Tibial artery (tissue), 4 donors: Measurements from ENCODE around the gene SMARCAL1.
A peak's percentile ranks its signal among the peaks of the same experiment; 100 is the strongest.

Experiments
- DNase-seq, 2 donors: peaks; one replicate each; pipeline ENCODE4 v3.0.0-alpha.2; 2019
- H3K27ac ChIP-seq, 2 donors: fragments of 200-600 bp; sonication (generic) in 1 of 2; 1 replicate in 1 of 2; 2 replicates in 1 of 2; pipeline ENCODE4 v1.5.1; 2018 to 2019; ENCODE audit warnings: mild to moderate bottlenecking in 1 of 2
- H3K27me3 ChIP-seq, 2 donors: fragments of 200-600 bp; sonication (generic) in 1 of 2; one replicate each; pipeline versions ENCODE4 v1.5.1 to v1.6.0; 2016 to 2019
- H3K36me3 ChIP-seq, 3 donors: fragments of 200-600 bp; sonication (generic) in 2 of 3; one replicate each; pipeline ENCODE4 v1.5.1; 2016 to 2019; ENCODE audit warnings: mild to moderate bottlenecking in 2 of 3
- H3K4me1 ChIP-seq, 4 donors: fragments of 200-600 bp; sonication (generic) in 2 of 4; 1 replicate in 3 of 4; 2 replicates in 1 of 4; pipeline ENCODE4 v1.5.1; 2016 to 2019
- H3K4me3 ChIP-seq, 2 donors: fragments of 200-600 bp; sonication (generic) in 1 of 2; 1 replicate in 1 of 2; 2 replicates in 1 of 2; pipeline ENCODE4 v1.5.1; 2018 to 2019; ENCODE audit warnings: mild to moderate bottlenecking in 2 of 2
- H3K9me3 ChIP-seq, 3 donors: fragments of 200-600 bp; sonication (generic) in 1 of 3; one replicate each; pipeline ENCODE4 v1.5.1; 2016 to 2019
- intact Hi-C: fragments of 100-400 bp; cut with DNase I; formaldehyde crosslinking; loops from one replicate; pipeline ENCODE4 v1.15.0; 2023; ENCODE audit warnings: low total_unique reads
- TF ChIP-seq, protein P1 (sequence below), 2 experiments: fragments of 200-600 bp in 1 of 2; fragments of 450-650 bp in 1 of 2; IDR thresholded peaks; one replicate each; pipeline ENCODE4 v1.5.1; 2017 to 2019; ENCODE audit warnings: antibody characterized with exemption in 2 of 2, mild to moderate bottlenecking in 1 of 2, moderate library complexity in 1 of 2

The SMARCAL1 gene

DNA sequence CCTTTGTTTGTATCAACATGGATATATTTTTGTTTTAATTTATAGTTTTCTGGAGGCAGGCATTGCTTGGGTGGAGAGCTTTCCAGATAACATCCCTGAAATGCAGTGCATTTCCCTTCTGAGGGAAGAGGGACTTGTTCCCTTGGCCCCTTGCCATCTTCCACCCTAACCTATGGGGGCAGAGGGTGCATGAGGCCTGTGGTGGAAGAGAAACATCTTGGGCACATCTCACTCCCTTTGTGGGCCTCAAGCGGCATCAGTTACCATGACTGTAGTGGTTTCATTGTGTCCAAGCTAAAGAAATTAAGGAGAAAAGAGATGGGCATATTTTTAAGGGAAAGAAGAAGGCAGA, 81.0 kb downstream of the SMARCAL1 start:
- H3K36me3 ChIP-seq, result no peaks in the 10 kb centered on the region

DNA sequence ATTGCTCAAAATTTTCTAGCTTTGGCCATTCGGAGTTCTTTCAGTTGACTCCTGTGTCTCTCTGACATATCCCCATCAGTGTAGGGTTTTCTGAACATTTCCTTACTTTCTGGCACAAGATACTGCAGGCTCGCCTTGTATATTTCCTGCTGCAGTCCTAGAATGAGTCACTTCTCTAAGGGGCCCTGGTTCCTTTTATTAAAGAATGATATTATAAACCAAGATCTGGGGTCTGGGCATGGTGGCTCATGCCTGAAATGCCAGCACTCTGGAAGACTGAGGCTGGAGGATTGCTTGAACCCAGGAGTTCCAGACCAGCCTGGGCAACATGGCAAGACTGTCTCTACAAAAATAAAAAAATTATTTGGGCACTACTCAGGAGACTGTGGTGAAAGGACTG, 83.4 kb downstream of the SMARCAL1 start:
- Histone ChIP-seq H3K36me3 (peaks cover 9 to 10% (median 10%) of the 10 kb centered on the region in 3 donors), H3K27me3 (no peaks in the 10 kb centered on the region), H3K4me3 (no peak overlapping the region), H3K9me3 (no peaks in the 10 kb centered on the region), H3K4me1 (peaks cover 0 to 26% (median 22%) of the 10 kb centered on the region in 4 donors), H3K27ac (no peak overlapping the region)
- intact Hi-C loops, result no loop called here
- TF ChIP-seq, protein P1, sequence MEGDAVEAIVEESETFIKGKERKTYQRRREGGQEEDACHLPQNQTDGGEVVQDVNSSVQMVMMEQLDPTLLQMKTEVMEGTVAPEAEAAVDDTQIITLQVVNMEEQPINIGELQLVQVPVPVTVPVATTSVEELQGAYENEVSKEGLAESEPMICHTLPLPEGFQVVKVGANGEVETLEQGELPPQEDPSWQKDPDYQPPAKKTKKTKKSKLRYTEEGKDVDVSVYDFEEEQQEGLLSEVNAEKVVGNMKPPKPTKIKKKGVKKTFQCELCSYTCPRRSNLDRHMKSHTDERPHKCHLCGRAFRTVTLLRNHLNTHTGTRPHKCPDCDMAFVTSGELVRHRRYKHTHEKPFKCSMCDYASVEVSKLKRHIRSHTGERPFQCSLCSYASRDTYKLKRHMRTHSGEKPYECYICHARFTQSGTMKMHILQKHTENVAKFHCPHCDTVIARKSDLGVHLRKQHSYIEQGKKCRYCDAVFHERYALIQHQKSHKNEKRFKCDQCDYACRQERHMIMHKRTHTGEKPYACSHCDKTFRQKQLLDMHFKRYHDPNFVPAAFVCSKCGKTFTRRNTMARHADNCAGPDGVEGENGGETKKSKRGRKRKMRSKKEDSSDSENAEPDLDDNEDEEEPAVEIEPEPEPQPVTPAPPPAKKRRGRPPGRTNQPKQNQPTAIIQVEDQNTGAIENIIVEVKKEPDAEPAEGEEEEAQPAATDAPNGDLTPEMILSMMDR (IDR thresholded peaks at IDR 0.05), result no peak
- DNase-seq, result no peak

More for the DNA sequence above, 81.0 kb downstream of the SMARCAL1 start:
- no peak overlapping the region for H3K4me3 ChIP-seq
- H3K9me3 ChIP-seq, result no peaks in the 10 kb centered on the region
- H3K27me3 ChIP-seq, result no peaks in the 10 kb centered on the region
- intact Hi-C loops, result no loop called here
- TF ChIP-seq, protein P1 (IDR thresholded peaks at IDR 0.05), result no peak
- peaks cover 0 to 12% (median 8%) of the 10 kb centered on the region in 4 donors for H3K4me1 ChIP-seq
- DNase-seq, result no peak
- H3K27ac ChIP-seq, result no peak overlapping the region

DNA sequence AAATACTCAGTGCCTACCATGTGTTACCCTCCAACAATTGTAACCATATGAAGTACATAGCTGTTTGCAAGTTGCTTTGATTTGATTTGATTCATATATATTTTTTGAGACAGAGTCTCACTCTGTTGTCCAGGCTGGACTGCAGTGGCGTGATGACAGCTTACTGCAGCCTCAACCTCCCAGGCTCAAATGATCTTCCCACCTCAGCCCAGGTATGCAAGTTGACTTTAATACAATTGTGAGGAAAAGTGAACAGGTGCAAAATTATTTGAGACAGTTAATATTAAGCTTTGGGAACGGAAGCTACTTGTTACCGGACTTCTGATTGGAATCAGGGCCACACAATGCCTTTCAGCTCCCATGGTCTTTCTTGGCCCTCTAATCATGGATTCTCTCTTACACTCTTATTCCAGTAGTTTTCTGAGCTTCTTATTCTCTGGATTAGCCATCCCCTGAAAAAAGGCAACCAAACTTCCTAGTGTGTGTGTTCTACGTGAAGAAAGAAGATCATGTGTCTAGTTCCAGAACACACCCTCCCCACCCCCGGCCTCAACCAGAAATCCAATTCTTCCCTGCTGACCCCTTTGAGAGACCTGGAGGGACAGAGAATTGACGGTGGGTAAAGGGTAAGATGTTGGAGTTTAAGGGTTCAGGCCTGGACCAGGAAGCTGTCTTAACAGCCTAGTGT, 85.2 kb downstream of the SMARCAL1 start:
- peak overlapping the region; percentile 77 to 80 for H3K27ac ChIP-seq
- H3K36me3 ChIP-seq, result peaks cover 27 to 29% (median 28%) of the 10 kb centered on the region in 3 donors
- no peak for DNase-seq
- H3K9me3 ChIP-seq, result no peaks in the 10 kb centered on the region
- H3K4me1 ChIP-seq, result peaks cover 0 to 31% (median 26%) of the 10 kb centered on the region in 4 donors
- H3K27me3 ChIP-seq, result no peaks in the 10 kb centered on the region
- H3K4me3 ChIP-seq, result peak overlapping the region; percentile 60 to 71
- TF ChIP-seq, protein P1 (IDR thresholded peaks at IDR 0.05), result no peak
- intact Hi-C loops, result no loop called here

DNA sequence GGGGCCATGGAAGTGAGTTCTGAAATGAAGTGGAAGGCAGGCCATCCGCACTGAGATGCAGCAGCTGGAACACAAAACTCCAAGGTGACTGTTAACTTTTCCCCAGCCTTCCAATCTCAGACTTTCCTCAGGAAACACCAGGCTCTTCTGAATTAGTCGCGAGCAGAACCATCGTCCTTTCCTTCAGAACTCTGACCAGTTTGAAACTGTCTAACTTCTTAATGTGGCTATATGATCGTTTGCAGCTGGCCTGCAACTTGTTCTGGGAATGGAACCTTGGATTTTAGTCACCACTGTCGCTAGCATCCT, 85.7 kb downstream of the SMARCAL1 start:
- intact Hi-C loops, result no loop called here
- peaks cover 0 to 31% (median 26%) of the 10 kb centered on the region in 4 donors for H3K4me1 ChIP-seq
- H3K4me3 ChIP-seq, result peak overlapping the region; percentile 60 to 71
- H3K9me3 ChIP-seq, result no peaks in the 10 kb centered on the region
- no peaks in the 10 kb centered on the region for H3K27me3 ChIP-seq
- no peak for DNase-seq
- H3K36me3 ChIP-seq, result peaks cover 32 to 34% (median 33%) of the 10 kb centered on the region in 3 donors
- H3K27ac ChIP-seq, result peak overlapping the region; percentile 77 to 80
- TF ChIP-seq, protein P1 (IDR thresholded peaks at IDR 0.05), result no peak

DNA sequence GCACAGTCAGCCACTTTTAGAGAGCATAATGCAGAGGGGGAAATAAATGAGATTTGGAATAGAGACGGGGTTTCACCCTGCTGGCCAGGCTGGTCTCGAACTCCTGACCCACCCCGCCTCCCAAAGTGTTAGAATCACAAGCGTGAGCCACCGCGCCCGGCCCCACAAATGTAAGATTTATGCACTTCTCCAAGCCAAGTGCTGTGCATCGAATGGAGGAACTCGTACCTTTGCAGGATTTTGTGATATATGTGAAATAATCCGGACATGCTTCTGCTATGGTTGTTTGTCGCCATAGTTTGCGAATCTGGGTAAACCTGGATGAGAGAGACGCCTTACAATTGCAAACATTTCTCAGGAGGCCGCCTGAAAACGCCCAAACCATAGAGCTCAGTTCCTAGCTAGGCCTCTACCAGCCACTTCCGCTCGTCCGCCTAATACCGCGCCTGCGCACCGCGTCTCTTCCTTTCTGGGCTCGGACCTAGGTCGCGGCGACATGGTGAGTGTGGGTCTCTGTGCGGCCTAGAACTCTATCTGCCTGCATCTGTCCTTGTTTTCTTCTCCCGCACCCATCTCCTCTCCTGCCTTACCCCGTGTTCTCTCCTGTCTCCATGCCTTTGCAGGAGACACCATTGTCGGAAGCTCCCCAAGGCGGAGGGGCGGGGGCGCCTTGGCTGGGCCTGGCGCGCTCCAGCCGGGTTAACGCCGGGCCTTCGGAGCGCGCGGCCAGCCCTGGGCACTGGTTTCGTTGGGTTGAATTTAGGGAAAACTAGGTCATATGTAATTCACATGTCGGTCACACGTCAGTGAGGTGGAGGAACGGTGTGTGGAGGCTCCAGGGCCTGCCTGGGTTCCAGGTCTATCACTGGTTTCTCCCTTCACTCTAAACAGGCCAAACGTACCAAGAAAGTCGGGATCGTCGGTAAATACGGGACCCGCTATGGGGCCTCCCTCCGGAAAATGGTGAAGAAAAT, 86.4 kb downstream of the SMARCAL1 start, which contains the start of gene RPL37A:
TSS of gene RPL37A (plus strand) at position 466 of the 974 bp plus-strand sequence. CDS start at position 497, 31 bp downstream.
- Histone ChIP-seq H3K4me3 (peak within 1 kb of the TSS; percentile 60 to 71), H3K4me1 (peaks cover 0 to 31% (median 26%) of the 10 kb centered on the region in 4 donors), H3K27me3 (no peaks in the 10 kb centered on the region), H3K36me3 (peaks cover 33 to 40% (median 39%) of the 10 kb centered on the region in 3 donors), H3K27ac (peak within 1 kb of the TSS; percentile 77 to 80), H3K9me3 (no peaks in the 10 kb centered on the region)
- TF ChIP-seq, protein P1 (IDR thresholded peaks at IDR 0.05), result no peak
- intact Hi-C loops, result no loop called here
- peak; percentile 93 to 94 for DNase-seq
